Omental fat pad (tissue), 4 donors: ENCODE results near the gene SLC2A3. TPM values are rescaled to one million over a fixed set of nuclear protein-coding genes. Genes with fewer than 3 reads are reported as not detected.
"Not testable (repeated sequence)": the region's sequence is repeated elsewhere in the genome, so short reads cannot be mapped to it uniquely, and the experiment has no call there.

Experiments used
- ATAC-seq: fragments of 150-250 bp; one replicate; pipeline ENCODE4 v1.9.1; 2016; ENCODE audit warnings: mild to moderate bottlenecking, moderate library complexity; ENCODE audit not compliant: low FRiP score
- DNase-seq: peaks from one replicate; pipeline ENCODE4 v3.0.0-alpha.2; 2019; ENCODE audit warnings: low spot score
- total RNA-seq, 4 donors: library from RNA; depleted of rRNA; stranded (reverse); fragments of >200 nt; gene quantifications; one replicate each; pipeline ENCODE4 v1.1.0, GENCODE V29; 2016
- TF ChIP-seq, protein P1 (sequence below), 3 donors: fragments of 450-650 bp; IDR thresholded peaks; one replicate each; pipeline ENCODE4 v1.5.1; 2016 to 2017; ENCODE audit warnings: antibody characterized with exemption in 3 of 3, mild to moderate bottlenecking in 3 of 3, moderate library complexity in 2 of 3

SLC2A3 gene
- total RNA-seq, 4 donors from 2014 or later, result 72.5 to 156 (median 135) TPM

DNA sequence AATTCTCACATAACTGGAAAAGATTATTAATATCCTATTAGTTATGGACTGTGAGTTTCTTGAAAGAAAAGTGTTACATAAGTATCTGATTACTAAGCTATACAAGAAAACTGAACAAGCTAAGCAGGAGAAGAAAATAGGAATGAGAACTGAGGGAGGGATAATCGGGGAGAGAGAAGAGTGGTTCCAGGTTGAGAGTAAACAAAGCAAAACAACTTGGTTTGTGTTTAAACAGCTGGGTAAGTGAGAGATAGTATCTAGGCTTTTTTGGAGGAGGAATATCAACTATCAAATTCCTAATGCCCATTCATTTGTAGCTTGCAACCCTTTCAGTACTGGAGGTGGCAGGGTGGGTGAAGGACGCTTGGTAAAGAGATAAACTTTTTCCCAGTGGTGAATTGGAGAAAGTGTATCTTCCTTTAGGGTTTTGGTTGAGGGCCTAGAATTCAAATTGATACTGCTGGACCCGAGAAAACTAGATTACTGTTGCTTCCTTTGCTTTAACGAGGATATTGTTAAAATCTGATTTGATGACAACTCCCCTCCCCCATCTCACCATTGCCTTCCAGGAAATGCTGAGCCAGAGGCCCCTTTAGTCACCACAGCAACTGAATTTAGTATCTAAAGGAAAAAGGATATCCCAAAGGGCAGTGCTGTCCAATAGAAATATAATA lies 2.0 kb upstream of the SLC2A3 start:
- DNase-seq, result no peak
- TF ChIP-seq, protein P1, sequence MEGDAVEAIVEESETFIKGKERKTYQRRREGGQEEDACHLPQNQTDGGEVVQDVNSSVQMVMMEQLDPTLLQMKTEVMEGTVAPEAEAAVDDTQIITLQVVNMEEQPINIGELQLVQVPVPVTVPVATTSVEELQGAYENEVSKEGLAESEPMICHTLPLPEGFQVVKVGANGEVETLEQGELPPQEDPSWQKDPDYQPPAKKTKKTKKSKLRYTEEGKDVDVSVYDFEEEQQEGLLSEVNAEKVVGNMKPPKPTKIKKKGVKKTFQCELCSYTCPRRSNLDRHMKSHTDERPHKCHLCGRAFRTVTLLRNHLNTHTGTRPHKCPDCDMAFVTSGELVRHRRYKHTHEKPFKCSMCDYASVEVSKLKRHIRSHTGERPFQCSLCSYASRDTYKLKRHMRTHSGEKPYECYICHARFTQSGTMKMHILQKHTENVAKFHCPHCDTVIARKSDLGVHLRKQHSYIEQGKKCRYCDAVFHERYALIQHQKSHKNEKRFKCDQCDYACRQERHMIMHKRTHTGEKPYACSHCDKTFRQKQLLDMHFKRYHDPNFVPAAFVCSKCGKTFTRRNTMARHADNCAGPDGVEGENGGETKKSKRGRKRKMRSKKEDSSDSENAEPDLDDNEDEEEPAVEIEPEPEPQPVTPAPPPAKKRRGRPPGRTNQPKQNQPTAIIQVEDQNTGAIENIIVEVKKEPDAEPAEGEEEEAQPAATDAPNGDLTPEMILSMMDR (IDR thresholded peaks at IDR 0.05), result no peak
- no peak for ATAC-seq

DNA sequence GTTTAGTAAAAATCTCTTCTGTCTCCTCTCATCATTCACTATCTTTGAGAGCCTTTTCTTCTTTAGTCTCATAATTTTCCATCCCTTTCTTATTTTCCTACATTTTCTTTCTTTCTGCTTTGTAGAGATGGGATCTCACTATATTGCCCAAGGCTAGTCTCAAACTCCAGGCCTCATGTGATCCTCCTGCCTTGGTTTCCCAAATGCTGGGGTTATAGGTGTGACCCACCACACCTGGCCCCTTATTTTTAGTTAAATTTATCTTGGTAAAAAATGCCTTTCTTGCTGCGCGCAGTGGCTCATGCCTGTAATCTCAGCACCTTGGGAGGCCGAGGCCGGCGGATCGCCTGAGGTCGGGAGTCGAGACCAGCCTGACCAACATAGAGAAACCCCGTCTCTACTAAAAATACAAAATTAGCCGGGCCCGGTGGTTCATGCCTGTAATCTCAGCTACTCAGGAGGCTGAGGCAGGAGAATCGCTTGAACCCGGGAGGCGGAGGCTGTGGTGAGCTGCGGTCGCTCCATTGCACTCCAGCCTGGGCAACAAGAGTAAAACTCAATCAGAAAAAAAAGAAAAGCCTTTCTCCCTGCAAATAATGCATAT lies 996 bp downstream of the SLC2A3 start:
- DNase-seq (no peak), ATAC-seq (no peak)
- TF ChIP-seq, protein P1 (IDR thresholded peaks at IDR 0.05), result no peak

DNA sequence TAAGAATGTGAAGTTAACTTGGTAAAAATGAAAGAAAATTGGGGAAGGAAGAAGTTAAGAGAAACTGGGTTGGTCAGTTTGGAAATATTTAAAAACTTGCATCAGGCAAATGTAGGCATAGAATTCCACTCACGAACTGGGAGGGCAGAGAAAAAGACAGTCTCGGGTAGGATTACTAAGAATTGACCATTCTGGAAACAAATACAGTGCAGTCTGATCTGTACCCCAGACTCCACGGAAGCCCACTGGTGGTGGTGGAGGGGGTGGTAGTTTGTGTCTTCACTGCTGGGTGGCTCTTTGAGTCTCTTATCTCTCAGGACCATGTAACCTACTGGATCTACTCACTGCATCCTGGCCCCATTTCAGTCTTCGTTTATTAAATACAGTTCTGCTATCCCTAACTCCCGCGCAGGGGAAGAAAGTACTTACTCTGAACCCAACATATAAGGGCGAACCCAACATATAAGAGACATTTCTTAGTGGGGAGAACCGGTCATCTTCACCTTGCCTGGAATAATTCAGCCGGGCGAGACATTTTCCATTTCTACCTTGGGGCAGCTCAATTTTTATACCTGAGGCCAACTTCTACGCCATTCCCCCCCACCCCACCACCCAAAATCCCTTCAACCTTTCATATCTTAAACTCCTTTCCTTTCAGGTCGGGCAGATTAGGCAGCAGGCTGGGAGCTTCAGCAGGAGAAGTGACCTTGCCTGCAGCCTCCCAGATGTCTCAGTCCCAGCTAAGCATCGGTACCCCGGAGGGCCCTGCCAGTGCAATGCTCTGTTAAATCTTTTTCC lies 1.7 kb downstream of the SLC2A3 start:
- ATAC-seq (no peak), DNase-seq (no peak)
- TF ChIP-seq, protein P1 (IDR thresholded peaks at IDR 0.05), result no peak

DNA sequence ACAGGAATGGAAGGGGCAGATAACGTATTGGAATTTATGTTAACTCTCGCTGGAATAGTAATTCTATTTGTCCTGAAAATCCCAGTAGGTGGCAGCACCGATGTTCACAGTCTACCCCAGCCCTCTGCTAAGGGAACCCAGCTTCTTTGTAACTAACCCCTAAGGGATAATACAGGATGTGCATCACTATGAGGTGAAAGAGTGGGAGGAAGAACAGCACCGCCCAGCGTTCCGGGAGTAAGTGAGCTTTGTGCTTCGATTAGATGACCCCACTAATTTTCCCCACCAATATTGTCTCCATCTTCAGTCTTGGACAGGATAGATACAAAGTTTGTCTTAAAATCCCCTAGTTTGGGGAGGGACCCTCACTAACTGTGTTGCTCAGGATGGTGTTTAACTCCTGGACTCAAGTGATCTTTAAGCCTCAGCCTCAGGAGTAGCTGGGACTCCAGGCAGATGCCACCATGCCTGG lies 2.7 kb downstream of the SLC2A3 start:
- DNase-seq, result no peak
- ATAC-seq, result peak; percentile 86
- TF ChIP-seq, protein P1 (IDR thresholded peaks at IDR 0.05), result no peak

DNA sequence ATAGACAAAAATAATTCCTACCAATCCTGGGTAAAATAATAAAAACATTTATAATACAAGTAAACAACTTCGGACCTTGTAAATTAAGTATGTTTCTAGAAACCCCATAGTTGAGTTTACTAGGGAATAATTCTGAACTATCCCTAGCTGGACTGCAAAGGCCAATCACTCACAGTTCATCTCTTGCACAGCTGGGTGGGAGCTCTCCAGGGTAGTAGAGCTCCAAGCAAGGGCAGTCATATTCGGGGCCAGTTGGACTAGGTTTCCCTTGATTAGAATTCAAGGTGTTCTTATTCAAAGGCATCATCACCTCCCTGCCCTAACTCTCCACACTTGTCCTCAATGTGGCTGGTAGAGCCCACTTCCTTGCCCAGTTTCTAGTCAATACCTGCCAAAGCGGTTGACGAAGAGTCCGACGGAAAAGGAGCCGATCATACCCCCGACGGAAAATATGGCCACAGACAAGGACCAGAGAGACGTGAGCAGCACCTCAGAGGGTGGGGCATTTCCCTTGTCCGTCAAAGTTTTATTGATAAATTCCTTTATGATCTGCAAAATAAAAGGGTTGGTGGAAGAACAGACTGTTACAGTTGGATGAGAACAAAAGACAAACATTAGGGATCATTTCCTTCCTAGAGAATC lies 3.3 kb downstream of the SLC2A3 start:
- not testable (repeated sequence) for DNase-seq, ATAC-seq

DNA sequence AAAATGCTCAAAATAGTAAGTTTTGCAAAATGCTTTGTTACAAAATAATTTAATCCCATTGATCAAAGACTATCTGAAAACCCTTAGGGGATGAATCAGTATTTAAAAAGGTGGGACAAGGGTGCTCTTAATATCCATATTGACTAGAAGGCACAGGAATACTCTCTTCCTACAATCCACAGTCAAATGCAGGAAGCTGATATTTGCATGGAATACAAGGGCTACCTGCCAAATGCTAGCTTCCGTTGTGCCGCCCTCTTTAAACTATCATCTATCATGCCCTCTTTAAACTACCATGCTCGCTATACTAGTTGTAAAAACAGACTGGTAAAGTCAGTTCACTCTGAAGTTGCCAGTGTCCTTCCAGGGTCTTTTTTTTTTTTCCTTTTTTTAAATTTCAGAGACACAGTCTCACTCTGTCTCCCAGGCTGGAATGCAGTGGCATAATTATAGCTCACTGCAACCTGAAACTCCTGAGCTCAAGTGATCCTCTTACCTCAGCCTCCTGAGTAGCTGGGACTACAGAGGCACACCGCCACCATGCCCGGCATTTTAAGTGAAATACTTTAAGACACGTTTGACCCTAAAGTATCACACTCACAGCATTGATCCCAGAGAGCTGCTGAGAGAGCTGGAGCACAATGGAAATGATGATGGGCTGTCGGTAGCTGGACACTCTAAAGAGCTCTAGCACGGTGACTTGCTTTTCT lies 6.7 kb downstream of the SLC2A3 start:
- no peak for ATAC-seq
- no peak for DNase-seq
- TF ChIP-seq, protein P1 (IDR thresholded peaks at IDR 0.05), result no peak
